ENCODE results near the gene SMYD5.
A peak's percentile ranks its signal among the peaks of the same experiment; 100 is the strongest.

Gene SMYD5

GRCh38 chr2:73232403-73233153 is 18.5 kb downstream of the SMYD5 start:
- H3K9me3 ChIP-seq (ENCODE audit: control extremely low read depth in 1 of 5, control insufficient read depth in 4 of 5, insufficient read depth in 2 of 5, low read depth in 1 of 5, low read length in 4 of 5): no peaks in the 10 kb centered on the region
- peaks cover 3 to 38% (median 12%) of the 10 kb centered on the region in 4 experiments for H3K36me3 ChIP-seq (ENCODE audit: control insufficient read depth in 4 of 4, insufficient read depth in 4 of 4, low read length in 3 of 4)
- peaks cover 16 to 38% (median 27%) of the 10 kb centered on the region in 4 experiments for H3K4me1 ChIP-seq (ENCODE audit: control extremely low read depth in 1 of 4, control insufficient read depth in 4 of 4, insufficient read depth in 4 of 4, low read length in 3 of 4)
- DNase-seq: peak; percentile 31 to 62 (median 45)
- WGBS (ENCODE audit: insufficient coverage): 0% methylated on average over 19 of the region's 37 CpGs
- POLR2A ChIA-PET: interaction anchor here (0.8 to 1.7 kb wide), 2 partner anchors 13 to 58 kb away, joined by 3 to 6 read pairs; no protein-coding TSS in a partner anchor
- peak overlapping the region; percentile 77 to 96 (median 92) for H3K4me3 ChIP-seq (ENCODE audit: control insufficient read depth in 1 of 7, extremely low read depth in 1 of 7, insufficient read depth in 4 of 7, low read depth in 2 of 7, low read length in 6 of 7)
- CTCF ChIA-PET: interaction anchor here (0.9 to 4.0 kb wide), 11 partner anchors 10 to 57 kb away, joined by 3 to 21 read pairs (median 5); no protein-coding TSS in a partner anchor
- H3K27me3 ChIP-seq (replicated peaks in 2 of 5; ENCODE audit: control insufficient read depth in 4 of 5, insufficient read depth in 5 of 5, low read length in 4 of 5): no peaks in the 10 kb centered on the region
- peak overlapping the region; percentile 0 to 7 for H3K27ac ChIP-seq (ENCODE audit: insufficient read depth in 1 of 2, low read depth in 1 of 2, low read length in 2 of 2, poor library complexity in 1 of 2, severe bottlenecking in 2 of 2)

GRCh38 chr2:73233154-73233931 is 19.3 kb downstream of the SMYD5 start, which contains the start of gene PRADC1:
TSS of gene PRADC1 (minus strand) at chr2:73233239. CDS start at chr2:73233160, 79 bp downstream.
- peak; percentile 99 for DNase-seq
- under 1% methylated on average over 63 of the region's 67 CpGs for WGBS (ENCODE audit: insufficient coverage)
- H3K9me3 ChIP-seq (ENCODE audit: control extremely low read depth in 1 of 5, control insufficient read depth in 4 of 5, insufficient read depth in 2 of 5, low read depth in 1 of 5, low read length in 4 of 5): no peaks in the 10 kb centered on the region
- H3K4me1 ChIP-seq (ENCODE audit: control extremely low read depth in 1 of 4, control insufficient read depth in 4 of 4, insufficient read depth in 4 of 4, low read length in 3 of 4): peaks cover 16 to 38% (median 27%) of the 10 kb centered on the region in 4 experiments
- H3K27me3 ChIP-seq (replicated peaks in 2 of 5; ENCODE audit: control insufficient read depth in 4 of 5, insufficient read depth in 5 of 5, low read length in 4 of 5): no peaks in the 10 kb centered on the region
- peaks cover 4 to 34% (median 8%) of the 10 kb centered on the region in 4 experiments for H3K36me3 ChIP-seq (ENCODE audit: control insufficient read depth in 4 of 4, insufficient read depth in 4 of 4, low read length in 3 of 4)
- H3K27ac ChIP-seq (ENCODE audit: insufficient read depth in 1 of 2, low read depth in 1 of 2, low read length in 2 of 2, poor library complexity in 1 of 2, severe bottlenecking in 2 of 2): peak within 1 kb of the TSS; percentile 91 to 96
- peak within 1 kb of the TSS; percentile 77 to 96 (median 92) for H3K4me3 ChIP-seq (ENCODE audit: control insufficient read depth in 1 of 7, extremely low read depth in 1 of 7, insufficient read depth in 4 of 7, low read depth in 2 of 7, low read length in 6 of 7)
- ChIA-PET POLR2A (interaction anchor here (0.8 to 1.7 kb wide), 7 partner anchors 12 to 60 kb away, joined by 3 to 6 read pairs (median 3); partner anchors contain the start of genes EGR4 and FBXO41), CTCF (interaction anchor here (0.9 to 4.0 kb wide), 12 partner anchors 10 to 56 kb away, joined by 3 to 21 read pairs (median 5); no protein-coding TSS in a partner anchor)

- Histone ChIP-seq H3K27me3 (replicated peaks in 2 of 5; ENCODE audit: control insufficient read depth in 4 of 5, insufficient read depth in 5 of 5, low read length in 4 of 5) (no peaks in the 10 kb centered on the region), H3K9me3 (ENCODE audit: control extremely low read depth in 1 of 5, control insufficient read depth in 4 of 5, insufficient read depth in 2 of 5, low read depth in 1 of 5, low read length in 4 of 5) (no peaks in the 10 kb centered on the region), H3K4me3 (ENCODE audit: control insufficient read depth in 1 of 7, extremely low read depth in 1 of 7, insufficient read depth in 4 of 7, low read depth in 2 of 7, low read length in 6 of 7) (peak within 1 kb of the TSS; percentile 77 to 96 (median 92)), H3K27ac (ENCODE audit: insufficient read depth in 1 of 2, low read depth in 1 of 2, low read length in 2 of 2, poor library complexity in 1 of 2, severe bottlenecking in 2 of 2) (peak within 1 kb of the TSS; percentile 91 to 96), H3K4me1 (ENCODE audit: control extremely low read depth in 1 of 4, control insufficient read depth in 4 of 4, insufficient read depth in 4 of 4, low read length in 3 of 4) (peaks cover 16 to 38% (median 27%) of the 10 kb centered on the region in 4 experiments), H3K36me3 (ENCODE audit: control insufficient read depth in 4 of 4, insufficient read depth in 4 of 4, low read length in 3 of 4) (peaks cover 7 to 35% (median 11%) of the 10 kb centered on the region in 4 experiments)
- peak; percentile 93 to 97 (median 96) for DNase-seq
- ChIA-PET CTCF (interaction anchor here (1.4 to 4.0 kb wide), 8 partner anchors 9 to 57 kb away, joined by 3 to 21 read pairs (median 6); no protein-coding TSS in a partner anchor), POLR2A (interaction anchor here (0.6 to 1.7 kb wide), 8 partner anchors 12 to 664 kb away, joined by 3 to 7 read pairs (median 3); partner anchors contain the start of genes EGR4 and FBXO41)
- WGBS (ENCODE audit: insufficient coverage): 0% methylated on average over 55 of the region's 69 CpGs
Measured at GRCh38 chr2:73233932-73234832, 20.1 kb downstream of the SMYD5 start, which contains the start of gene CCT7. TSS of gene CCT7 (plus strand) at chr2:73234308. CDS start at chr2:73234379, 71 bp downstream.

GRCh38 chr2:73235315-73236028 is 21.4 kb downstream of the SMYD5 start:
- ChIA-PET POLR2A (interaction anchor here (1.4 kb wide), 1 partner anchor 9 kb away, joined by 3 read pairs; no protein-coding TSS in a partner anchor), CTCF (interaction anchor here (1.3 to 4.0 kb wide), 4 partner anchors 9 to 54 kb away, joined by 3 to 21 read pairs (median 5); no protein-coding TSS in a partner anchor)
- no peaks in the 10 kb centered on the region for H3K27me3 ChIP-seq (replicated peaks in 2 of 5; ENCODE audit: control insufficient read depth in 4 of 5, insufficient read depth in 5 of 5, low read length in 4 of 5)
- peak overlapping the region; percentile 77 to 96 (median 92) for H3K4me3 ChIP-seq (ENCODE audit: control insufficient read depth in 1 of 7, extremely low read depth in 1 of 7, insufficient read depth in 4 of 7, low read depth in 2 of 7, low read length in 6 of 7)
- peaks cover 16 to 38% (median 27%) of the 10 kb centered on the region in 4 experiments for H3K4me1 ChIP-seq (ENCODE audit: control extremely low read depth in 1 of 4, control insufficient read depth in 4 of 4, insufficient read depth in 4 of 4, low read length in 3 of 4)
- DNase-seq: no peak
- H3K9me3 ChIP-seq (ENCODE audit: control extremely low read depth in 1 of 5, control insufficient read depth in 4 of 5, insufficient read depth in 2 of 5, low read depth in 1 of 5, low read length in 4 of 5): no peaks in the 10 kb centered on the region
- H3K36me3 ChIP-seq (ENCODE audit: control insufficient read depth in 4 of 4, insufficient read depth in 4 of 4, low read length in 3 of 4): peaks cover 12 to 41% (median 15%) of the 10 kb centered on the region in 4 experiments
- 68% methylated on average over 11 of the region's 11 CpGs for WGBS (ENCODE audit: insufficient coverage)
- H3K27ac ChIP-seq (ENCODE audit: insufficient read depth in 1 of 2, low read depth in 1 of 2, low read length in 2 of 2, poor library complexity in 1 of 2, severe bottlenecking in 2 of 2): peak overlapping the region; percentile 91 to 96

- peaks cover 14 to 49% (median 21%) of the 10 kb centered on the region in 4 experiments for H3K36me3 ChIP-seq (ENCODE audit: control insufficient read depth in 4 of 4, insufficient read depth in 4 of 4, low read length in 3 of 4)
- H3K4me3 ChIP-seq (ENCODE audit: control insufficient read depth in 1 of 7, extremely low read depth in 1 of 7, insufficient read depth in 4 of 7, low read depth in 2 of 7, low read length in 6 of 7): no peak overlapping the region
- H3K4me1 ChIP-seq (ENCODE audit: control extremely low read depth in 1 of 4, control insufficient read depth in 4 of 4, insufficient read depth in 4 of 4, low read length in 3 of 4): peaks cover 16 to 38% (median 27%) of the 10 kb centered on the region in 4 experiments
- H3K27ac ChIP-seq (ENCODE audit: insufficient read depth in 1 of 2, low read depth in 1 of 2, low read length in 2 of 2, poor library complexity in 1 of 2, severe bottlenecking in 2 of 2): peak overlapping the region in 1 of 2 experiments; percentile 52
- H3K9me3 ChIP-seq (ENCODE audit: control extremely low read depth in 1 of 5, control insufficient read depth in 4 of 5, insufficient read depth in 2 of 5, low read depth in 1 of 5, low read length in 4 of 5): no peaks in the 10 kb centered on the region
- 75% methylated on average over 1 of the region's 1 CpG for WGBS (ENCODE audit: insufficient coverage)
- CTCF ChIA-PET: interaction anchor here (1.0 to 1.1 kb wide), 3 partner anchors 22 to 54 kb away, joined by 3 read pairs; no protein-coding TSS in a partner anchor
- no peak for DNase-seq
- no peaks in the 10 kb centered on the region for H3K27me3 ChIP-seq (replicated peaks in 2 of 5; ENCODE audit: control insufficient read depth in 4 of 5, insufficient read depth in 5 of 5, low read length in 4 of 5)
- POLR2A ChIA-PET: no interaction called here
Measured at GRCh38 chr2:73237168-73237567, 23.1 kb downstream of the SMYD5 start.
